AG09319 (cell line): Measurements from ENCODE around the gene MAS1L.
"Not testable (repeated sequence)": the region's sequence is repeated elsewhere in the genome, so short reads cannot be mapped to it uniquely, and the experiment has no call there.

ENCODE experiments used
- DNase-seq: peaks from one replicate; pipeline ENCODE4 v3.0.0-alpha.2; 2010; ENCODE audit warnings: low read depth; ENCODE audit errors: extremely low read depth
- CTCF ChIP-seq: IDR thresholded peaks from 2 replicates; pipeline ENCODE4 v1.5.1; 2011; ENCODE audit warnings: low read depth, mild to moderate bottlenecking, inconsistent platforms, low read length, moderate library complexity

Gene MAS1L

DNA sequence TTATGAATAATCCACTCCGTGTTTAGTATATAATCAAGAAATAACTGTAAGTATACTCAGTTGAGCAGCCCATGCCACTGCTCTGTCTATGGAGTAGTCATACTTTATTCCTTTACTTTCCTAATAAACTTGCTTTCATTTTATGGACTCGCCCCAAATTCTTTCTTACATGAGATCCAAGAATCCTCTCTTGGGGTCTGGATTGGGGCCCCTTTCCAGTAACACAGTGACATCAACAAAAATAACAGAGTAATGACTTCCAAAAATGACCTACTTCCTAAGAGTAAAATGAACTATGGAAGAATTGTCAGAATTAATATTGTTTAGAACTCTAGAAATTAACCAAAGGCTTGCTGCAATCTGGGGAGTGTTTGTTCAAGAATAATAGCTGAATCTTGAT lies 22.0 kb downstream of the MAS1L start:
- TF ChIP-seq CTCF: no peak
- no peak for DNase-seq

- DNase-seq: no peak
- TF ChIP-seq CTCF: no peak
These were observed 22.5 kb downstream of the MAS1L start for GRCh38 chr6:29465279-29465678.

- TF ChIP-seq CTCF: no peak
- no peak for DNase-seq
These were observed 25.7 kb downstream of the MAS1L start for GRCh38 chr6:29462022-29462421.

DNA sequence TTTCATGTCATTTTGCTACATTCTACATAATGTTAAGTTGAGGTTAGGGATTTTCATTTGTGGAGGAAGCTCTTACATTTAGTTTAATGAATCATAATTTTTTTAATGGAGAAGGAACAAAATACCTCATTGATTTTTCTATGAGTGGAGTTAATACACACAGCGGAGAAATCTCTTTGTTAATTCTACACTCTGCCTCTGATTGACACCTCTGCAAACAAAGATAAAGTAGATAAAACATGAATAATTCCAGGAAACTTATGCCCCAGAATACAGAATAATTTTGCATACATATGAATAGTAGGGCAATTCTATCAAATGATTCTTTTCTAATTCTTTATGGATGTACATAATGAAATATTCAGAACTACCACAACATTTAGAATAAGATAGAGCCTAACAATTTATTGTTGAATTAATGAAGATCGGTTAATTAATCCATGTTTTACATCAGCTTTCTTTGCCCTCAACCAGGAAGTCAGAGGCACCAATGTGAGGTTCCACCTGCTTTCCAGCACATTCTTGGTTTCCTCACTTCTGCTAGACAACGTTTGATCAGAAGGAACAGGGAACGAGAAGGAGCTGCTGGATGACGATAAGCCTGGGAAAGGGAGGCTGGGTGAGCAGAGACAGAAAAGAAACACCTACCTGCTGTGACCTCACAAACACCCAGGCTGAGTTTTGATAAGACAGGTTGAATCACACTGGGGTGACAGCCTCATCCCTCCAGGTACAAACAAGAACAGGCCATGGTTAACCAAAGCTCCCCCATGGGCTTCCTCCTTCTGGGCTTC lies 26.5 kb downstream of the MAS1L start:
- TF ChIP-seq CTCF: no peak
- no peak for DNase-seq

- TF ChIP-seq CTCF: no peak
- DNase-seq: no peak
These were observed 30.8 kb downstream of the MAS1L start, which contains the start of the genes OR11A1 and OR2H1 for GRCh38 chr6:29456971-29457370. OR11A1 (minus strand) TSS chr6:29457071; CDS start chr6:29427641, 29,430 bp downstream. OR2H1 (plus strand) TSS chr6:29457155; CDS start chr6:29461770, 4,615 bp downstream.

DNA sequence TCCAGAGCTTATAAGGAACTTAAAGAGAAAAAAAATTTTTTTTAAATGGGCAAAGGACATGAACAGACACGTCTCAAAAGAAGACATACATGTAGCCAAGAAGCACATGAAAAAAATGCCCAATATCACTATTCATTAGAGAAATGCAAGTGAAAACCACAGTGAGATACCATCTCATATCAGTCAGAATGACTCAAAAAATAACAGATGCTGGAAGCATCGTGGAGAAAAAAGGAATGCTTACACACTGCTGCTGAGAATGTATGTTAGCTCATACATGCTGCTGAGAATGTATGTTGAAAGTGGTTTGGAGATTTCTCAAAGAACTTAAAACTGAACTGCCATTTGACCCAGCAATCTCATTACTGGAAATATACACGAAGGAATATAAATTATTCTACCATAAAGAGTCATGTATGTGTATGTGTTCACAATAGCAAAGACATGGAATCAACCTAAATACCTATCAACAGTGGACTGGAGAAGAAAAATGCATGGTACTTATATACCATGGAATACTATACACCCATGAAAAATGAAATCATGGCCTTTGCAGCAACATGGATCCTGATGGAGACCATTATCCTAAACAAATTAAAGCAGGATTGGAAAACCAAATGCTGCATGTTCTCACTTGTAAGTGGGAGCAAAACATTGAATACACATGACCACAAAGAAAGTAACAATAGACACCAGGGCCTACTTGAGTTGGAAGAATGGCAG lies 36.1 kb downstream of the MAS1L start:
- DNase-seq: no peak
- no peak for TF ChIP-seq CTCF

GRCh38 chr6:29447670-29448069 lies 40.1 kb downstream of the MAS1L start:
- TF ChIP-seq CTCF: no peak
- no peak for DNase-seq

- not testable (repeated sequence) for DNase-seq
These were observed 43.7 kb downstream of the MAS1L start for GRCh38 chr6:29444031-29444430.
